22Rv1 (cell line): ENCODE data around the gene ATG9B.
A peak's percentile ranks its signal among the peaks of the same experiment; 100 is the strongest.

Experiments used
- H3K27ac ChIP-seq: fragments of 450-650 bp; 2 replicates; pipeline ENCODE4 v1.5.1; 2017
- ZFX ChIP-seq: fragments of 450-650 bp; IDR thresholded peaks from 2 replicates; pipeline ENCODE4 v1.6.1; 2017; ENCODE audit warnings: antibody characterized with exemption, borderline replicate concordance
- TF ChIP-seq, protein P1 (sequence below): fragments of 450-650 bp; IDR thresholded peaks from 2 replicates; pipeline ENCODE4 v1.5.1; 2017; ENCODE audit warnings: mild to moderate bottlenecking

The ATG9B gene

DNA sequence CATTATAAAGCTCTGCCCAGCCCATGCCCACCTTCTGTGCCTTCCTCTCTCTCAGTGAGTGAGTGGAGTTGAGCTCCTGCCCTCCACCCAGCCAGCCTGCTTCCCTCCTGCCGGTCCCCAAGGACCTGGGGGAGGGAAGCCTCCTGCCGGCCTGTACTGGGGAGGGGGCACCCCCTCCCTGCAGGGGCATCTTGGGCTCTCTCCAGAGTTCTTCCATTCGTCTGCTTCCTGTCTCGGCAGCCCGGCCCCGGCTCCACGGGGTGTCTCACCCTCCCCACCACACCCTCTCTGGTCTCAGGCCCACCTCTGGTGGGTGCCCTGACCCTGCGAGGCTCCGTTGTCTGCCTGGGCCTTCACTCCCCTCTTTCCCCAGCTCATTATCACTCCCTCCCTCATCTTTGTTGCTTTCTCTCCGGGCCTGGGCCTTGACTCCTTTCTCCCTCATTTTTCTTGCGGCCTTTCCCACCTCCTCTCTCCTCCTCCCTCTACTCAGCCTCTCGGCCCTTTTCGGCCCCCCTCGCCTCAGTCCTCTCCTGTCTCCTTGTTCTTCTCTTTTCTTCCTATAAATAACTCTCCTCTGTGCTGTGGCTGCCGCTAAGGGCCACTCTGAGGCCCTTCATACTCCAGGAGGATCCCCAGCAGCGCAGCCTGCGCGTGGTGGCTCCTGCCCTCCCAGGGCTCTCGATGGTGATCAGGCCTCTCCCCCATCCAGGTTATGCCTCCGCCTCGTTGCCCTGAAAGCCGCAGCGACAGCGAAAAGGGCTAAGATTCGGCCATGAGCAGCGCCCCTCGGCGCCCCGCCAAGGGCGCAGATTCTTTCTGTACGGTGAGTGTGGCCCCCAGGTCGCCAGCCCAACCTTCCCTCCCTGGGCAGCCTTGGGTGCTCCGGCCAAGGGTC lies 37.2 kb upstream of the ATG9B start:
- H3K27ac ChIP-seq, result peak overlapping the region; percentile 96

DNA sequence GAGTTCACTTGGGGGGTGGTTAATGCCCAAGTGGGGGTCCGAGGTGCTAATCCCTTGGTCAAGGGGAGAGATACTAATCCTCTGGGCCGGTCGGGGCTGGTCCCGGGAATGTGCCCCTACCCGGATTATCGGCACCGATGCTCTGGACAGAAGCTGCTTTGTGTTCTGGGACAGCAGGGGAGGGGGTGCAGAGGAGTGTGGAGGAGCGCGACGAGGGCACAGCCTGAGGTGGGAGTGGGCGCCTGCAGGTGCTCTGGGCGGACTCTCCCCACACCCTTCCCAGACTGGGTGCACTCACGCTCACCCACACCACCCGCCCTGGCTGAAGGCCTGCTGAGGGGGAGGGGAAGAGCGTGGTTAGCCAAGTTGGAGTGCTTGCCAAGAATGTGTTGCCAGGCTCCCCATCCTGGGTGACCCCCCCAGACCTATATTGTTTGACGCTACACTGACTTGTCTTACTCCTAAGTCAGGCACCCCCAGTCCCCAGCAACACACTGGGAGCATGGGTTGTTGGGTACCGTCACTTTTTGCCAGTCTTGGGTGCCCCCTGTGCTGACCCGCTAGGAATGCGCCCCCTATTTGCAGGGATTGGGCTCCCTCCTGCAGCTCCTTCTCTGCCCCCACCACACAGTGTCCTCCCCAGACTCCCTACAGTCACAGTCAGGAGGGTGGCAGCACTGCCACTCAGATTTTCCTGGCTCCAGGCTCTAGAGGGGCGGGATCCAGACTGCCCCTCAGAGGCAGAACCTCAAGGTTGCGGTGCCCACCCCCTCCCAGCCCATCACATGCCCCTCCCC lies 36.3 kb upstream of the ATG9B start:
- TF ChIP-seq, protein P1, sequence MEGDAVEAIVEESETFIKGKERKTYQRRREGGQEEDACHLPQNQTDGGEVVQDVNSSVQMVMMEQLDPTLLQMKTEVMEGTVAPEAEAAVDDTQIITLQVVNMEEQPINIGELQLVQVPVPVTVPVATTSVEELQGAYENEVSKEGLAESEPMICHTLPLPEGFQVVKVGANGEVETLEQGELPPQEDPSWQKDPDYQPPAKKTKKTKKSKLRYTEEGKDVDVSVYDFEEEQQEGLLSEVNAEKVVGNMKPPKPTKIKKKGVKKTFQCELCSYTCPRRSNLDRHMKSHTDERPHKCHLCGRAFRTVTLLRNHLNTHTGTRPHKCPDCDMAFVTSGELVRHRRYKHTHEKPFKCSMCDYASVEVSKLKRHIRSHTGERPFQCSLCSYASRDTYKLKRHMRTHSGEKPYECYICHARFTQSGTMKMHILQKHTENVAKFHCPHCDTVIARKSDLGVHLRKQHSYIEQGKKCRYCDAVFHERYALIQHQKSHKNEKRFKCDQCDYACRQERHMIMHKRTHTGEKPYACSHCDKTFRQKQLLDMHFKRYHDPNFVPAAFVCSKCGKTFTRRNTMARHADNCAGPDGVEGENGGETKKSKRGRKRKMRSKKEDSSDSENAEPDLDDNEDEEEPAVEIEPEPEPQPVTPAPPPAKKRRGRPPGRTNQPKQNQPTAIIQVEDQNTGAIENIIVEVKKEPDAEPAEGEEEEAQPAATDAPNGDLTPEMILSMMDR, result no peak
- no peak for TF ChIP-seq ZFX
- peak overlapping the region; percentile 96 for H3K27ac ChIP-seq

More for the DNA sequence above, 37.2 kb upstream of the ATG9B start:
- TF ChIP-seq ZFX, result no peak
- TF ChIP-seq, protein P1, result no peak

DNA sequence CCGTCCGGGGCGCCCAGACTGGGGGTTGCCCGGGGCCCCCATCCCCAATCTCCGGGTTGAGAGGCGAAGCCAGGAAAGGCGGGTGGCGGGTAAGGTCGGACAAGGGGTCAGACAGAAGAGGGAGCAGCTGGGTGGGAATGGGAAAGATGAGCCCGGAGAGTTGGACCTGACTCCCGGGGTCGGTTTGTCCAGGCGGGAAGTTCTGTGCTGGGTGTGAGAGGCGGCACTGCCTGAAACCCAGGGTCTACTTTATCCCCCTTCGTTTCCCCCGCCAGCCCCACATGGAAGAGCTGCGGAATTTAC lies 35.8 kb upstream of the ATG9B start:
- H3K27ac ChIP-seq, result peak overlapping the region; percentile 96
- TF ChIP-seq, protein P1, result peak; percentile 22; the same call in 1 of the 2 replicates
- TF ChIP-seq ZFX, result no peak

DNA sequence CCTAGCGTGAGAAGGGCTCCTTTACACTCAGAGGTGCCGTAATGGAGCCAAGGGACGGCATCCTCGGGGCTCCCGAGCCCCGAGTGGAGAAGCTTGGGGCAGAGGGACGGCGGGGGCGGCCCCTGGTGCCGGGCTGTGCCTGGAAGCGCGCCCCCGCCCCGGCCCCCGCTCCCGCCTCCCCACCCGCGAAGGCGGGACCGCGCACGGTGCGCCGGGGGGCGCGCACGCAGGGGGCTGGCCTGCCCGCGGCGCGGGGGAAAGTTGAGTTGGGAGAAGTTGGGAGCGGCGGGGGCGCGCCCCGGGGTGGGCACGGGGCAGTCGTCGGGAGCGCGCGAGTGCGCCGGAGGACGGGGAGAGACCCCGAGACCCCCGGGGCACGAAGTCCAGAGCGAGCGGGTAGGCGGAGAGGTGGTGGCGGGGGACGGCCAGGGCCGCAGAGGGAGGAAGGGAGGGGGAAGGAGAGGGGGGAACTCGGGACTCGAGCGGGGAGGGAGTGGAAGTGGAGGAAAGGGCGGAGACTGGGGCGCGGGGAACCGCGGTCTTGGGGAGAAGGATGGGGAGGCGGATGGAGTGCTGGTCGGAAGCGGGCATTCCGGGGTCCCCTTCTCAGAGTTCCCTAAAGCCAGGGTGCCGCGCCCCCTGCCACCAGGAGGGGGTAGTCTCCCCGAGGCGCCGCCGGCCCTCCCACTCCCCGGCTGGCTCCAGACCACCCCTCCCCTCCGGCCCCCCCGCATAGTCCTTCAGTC lies 35.2 kb upstream of the ATG9B start, which contains the start of gene SLC4A2:
Gene SLC4A2, plus strand, starts transcription at position 223 of the 746 bp plus-strand sequence. CDS start 2,399 bp downstream, outside the sequence.
- H3K27ac ChIP-seq, result peak within 1 kb of the TSS; percentile 96
- TF ChIP-seq, protein P1, result peak; percentile 41
- TF ChIP-seq ZFX, result no peak

DNA sequence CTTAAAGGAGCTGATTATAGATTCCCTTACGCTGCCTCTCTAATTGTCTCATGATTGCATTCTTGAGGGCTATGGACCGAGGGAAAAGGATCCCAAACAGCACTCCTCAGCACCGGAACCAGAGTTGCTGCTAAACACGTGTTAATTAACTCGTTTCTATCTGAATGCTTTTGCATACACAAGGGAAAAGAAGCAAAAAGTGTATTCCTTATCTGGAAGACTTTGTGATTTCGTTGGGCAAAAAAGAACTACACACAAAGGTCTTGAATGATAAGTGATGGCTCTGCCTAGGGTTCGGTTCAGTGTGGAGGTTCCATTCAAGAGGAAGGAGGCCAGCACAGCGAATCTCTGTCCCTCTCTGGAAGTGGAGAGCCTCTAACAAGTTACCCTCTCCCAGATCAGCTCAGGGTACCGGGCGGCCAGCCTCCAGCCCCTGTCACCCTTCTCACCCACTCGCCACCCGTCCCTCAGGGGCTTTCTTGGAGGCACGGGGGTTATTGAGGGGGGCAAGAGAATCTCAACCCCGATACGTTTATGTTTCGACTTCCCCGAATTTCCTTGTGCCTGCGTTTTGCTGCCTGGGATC lies 34.6 kb upstream of the ATG9B start:
- peak overlapping the region; percentile 96 for H3K27ac ChIP-seq
- TF ChIP-seq, protein P1, result no peak
- no peak for TF ChIP-seq ZFX

DNA sequence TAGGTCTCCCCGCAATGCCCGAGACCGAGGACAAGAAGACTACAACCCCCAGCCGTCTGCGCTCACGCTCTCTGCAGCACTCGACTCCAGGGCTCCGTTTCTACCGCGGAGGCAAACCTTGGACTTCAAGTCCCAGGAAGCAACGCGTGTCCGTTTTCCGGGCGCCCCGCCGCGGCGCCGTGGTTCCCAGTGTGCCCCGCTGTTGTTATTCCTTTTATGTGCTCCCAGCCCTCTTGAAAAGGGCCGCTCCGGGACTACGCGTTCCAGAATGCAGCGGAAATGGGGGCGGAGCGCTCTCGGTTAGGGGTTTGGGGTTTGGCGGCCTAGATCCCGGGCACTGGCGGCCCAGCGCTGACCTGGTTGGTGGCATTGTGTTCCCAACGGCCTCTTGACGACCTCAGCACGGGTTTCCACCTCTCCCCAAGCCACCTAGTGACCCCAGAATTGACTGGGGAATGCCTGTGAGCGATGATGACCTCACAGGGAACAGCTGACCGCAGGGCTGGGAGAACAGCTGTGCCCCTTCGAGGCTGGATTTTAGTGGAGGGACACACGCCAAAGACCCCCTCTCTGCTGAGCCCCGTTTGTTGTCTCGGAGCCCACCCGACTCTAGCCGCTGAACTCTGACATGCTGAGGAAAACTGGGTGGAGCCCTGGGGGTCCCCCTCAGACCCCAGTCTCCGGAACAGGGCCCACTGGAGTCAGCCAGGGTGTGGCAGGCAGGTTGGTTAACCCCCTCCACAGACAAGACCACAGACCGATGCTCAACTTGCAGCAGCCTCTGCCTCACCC lies 33.9 kb upstream of the ATG9B start:
- H3K27ac ChIP-seq, result peak overlapping the region; percentile 96
- TF ChIP-seq, protein P1, result no peak
- TF ChIP-seq ZFX, result no peak
